GM12892 (cell line): ENCODE measurements around the gene STAB1.

Experiments
- POLR2A ChIP-seq: IDR thresholded peaks from 2 replicates; pipeline ENCODE4 v1.6.1; 2011; ENCODE audit warnings: low read depth, low read length, control low read depth
- POLR2AphosphoS5 ChIP-seq: IDR thresholded peaks from 2 replicates; pipeline ENCODE4 v1.6.1; 2011; ENCODE audit warnings: low read depth, low read length, control low read depth
- TAF1 ChIP-seq: IDR thresholded peaks from 2 replicates; pipeline ENCODE4 v1.6.1; 2011; ENCODE audit warnings: low read depth, mild to moderate bottlenecking, control low read depth, low read length, borderline replicate concordance

- no peak for TF ChIP-seq POLR2A
- no peak for TF ChIP-seq TAF1
- no peak for TF ChIP-seq POLR2AphosphoS5
Measured at GRCh38 chr3:52501046-52501445, 5.9 kb downstream of the STAB1 start.
